K562 (cell line): ENCODE measurements around the gene BTBD3.

Source experiments
- ARID2 ChIP-seq: fragments of 450-650 bp; IDR thresholded peaks from 2 replicates; pipeline ENCODE4 v1.6.1; 2017; ENCODE audit warnings: antibody characterized with exemption, mild to moderate bottlenecking
- ARID3A ChIP-seq: IDR thresholded peaks from 2 replicates; pipeline ENCODE4 v1.6.1; 2012; ENCODE audit warnings: low read depth, low read length, improper control_type of control experiment, borderline replicate concordance
- BDP1 ChIP-seq: IDR thresholded peaks from 3 replicates; pipeline ENCODE4 v1.6.1; 2011; ENCODE audit not compliant: insufficient read length, insufficient read depth
- E2F5 ChIP-seq: sonication (generic); formaldehyde crosslinking; IDR thresholded peaks from 2 replicates; pipeline ENCODE4 v1.8.0; 2022; ENCODE audit warnings: mild to moderate bottlenecking, missing genetic modification reagents
- FOXP4 ChIP-seq: sonication (generic); formaldehyde crosslinking; IDR thresholded peaks from 2 replicates; pipeline ENCODE4 v1.8.0; 2022; ENCODE audit warnings: mild to moderate bottlenecking, missing genetic modification reagents, borderline replicate concordance
- NFRKB ChIP-seq: fragments of 450-650 bp; IDR thresholded peaks from 2 replicates; pipeline ENCODE4 v1.6.1; 2016; ENCODE audit warnings: low read depth
- POLR2A ChIP-seq: fragments of 450-650 bp; conservative IDR thresholded peaks from 2 replicates; pipeline ENCODE4 v1.6.1; 2016
- RBFOX2 ChIP-seq: fragments of 200-400 bp; formaldehyde crosslinking; IDR thresholded peaks from 2 replicates; pipeline ENCODE4 v1.6.1; 2017; ENCODE audit warnings: low read depth, mild to moderate bottlenecking, low read length, moderate library complexity
- ZBTB17 ChIP-seq: fragments of 450-650 bp; formaldehyde crosslinking; IDR thresholded peaks from 2 replicates; pipeline ENCODE4 v1.4.0; 2020; ENCODE audit warnings: mild to moderate bottlenecking
- TF ChIP-seq, protein P1 (sequence below), 2 experiments: fragments of 450-650 bp in 1 of 2; sonication (generic) in 1 of 2; formaldehyde crosslinking; conservative IDR thresholded peaks; 2 replicates each; pipeline versions ENCODE4 v1.4.0 to v1.8.1; 2020 to 2022; ENCODE audit warnings: mild to moderate bottlenecking in 1 of 2, missing genetic modification reagents in 1 of 2
- TF ChIP-seq, protein P2 (sequence below): fragments of 450-650 bp; formaldehyde crosslinking; IDR thresholded peaks from 2 replicates; pipeline ENCODE4 v1.4.0; 2020; ENCODE audit warnings: mild to moderate bottlenecking, mixed read lengths

GRCh38 chr20:11881449-11881848 lies 36.2 kb upstream of the BTBD3 start:
- no peak for TF ChIP-seq E2F5 (CRISPR knock-in tag)
- TF ChIP-seq FOXP4 (CRISPR knock-in tag): no peak
- no peak for TF ChIP-seq NFRKB
- no peak for TF ChIP-seq ARID2
- TF ChIP-seq, protein P1, sequence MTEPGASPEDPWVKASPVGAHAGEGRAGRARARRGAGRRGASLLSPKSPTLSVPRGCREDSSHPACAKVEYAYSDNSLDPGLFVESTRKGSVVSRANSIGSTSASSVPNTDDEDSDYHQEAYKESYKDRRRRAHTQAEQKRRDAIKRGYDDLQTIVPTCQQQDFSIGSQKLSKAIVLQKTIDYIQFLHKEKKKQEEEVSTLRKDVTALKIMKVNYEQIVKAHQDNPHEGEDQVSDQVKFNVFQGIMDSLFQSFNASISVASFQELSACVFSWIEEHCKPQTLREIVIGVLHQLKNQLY (CRISPR knock-in tag; conservative IDR thresholded peaks at IDR 0.05): no peak
- no peak for TF ChIP-seq BDP1
- TF ChIP-seq RBFOX2: no peak
- no peak for TF ChIP-seq POLR2A
- TF ChIP-seq ZBTB17 (CRISPR knock-in tag): no peak
- TF ChIP-seq ARID3A: no peak
- TF ChIP-seq, protein P2, sequence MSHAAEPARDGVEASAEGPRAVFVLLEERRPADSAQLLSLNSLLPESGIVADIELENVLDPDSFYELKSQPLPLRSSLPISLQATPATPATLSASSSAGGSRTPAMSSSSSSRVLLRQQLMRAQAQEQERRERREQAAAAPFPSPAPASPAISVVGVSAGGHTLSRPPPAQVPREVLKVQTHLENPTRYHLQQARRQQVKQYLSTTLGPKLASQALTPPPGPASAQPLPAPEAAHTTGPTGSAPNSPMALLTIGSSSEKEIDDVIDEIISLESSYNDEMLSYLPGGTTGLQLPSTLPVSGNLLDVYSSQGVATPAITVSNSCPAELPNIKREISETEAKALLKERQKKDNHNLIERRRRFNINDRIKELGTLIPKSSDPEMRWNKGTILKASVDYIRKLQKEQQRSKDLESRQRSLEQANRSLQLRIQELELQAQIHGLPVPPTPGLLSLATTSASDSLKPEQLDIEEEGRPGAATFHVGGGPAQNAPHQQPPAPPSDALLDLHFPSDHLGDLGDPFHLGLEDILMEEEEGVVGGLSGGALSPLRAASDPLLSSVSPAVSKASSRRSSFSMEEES (CRISPR knock-in tag): no peak
